G401.6 (cell line): ENCODE results near the gene BNC2.

Source experiments
- FAIRE-seq: peaks from 2 replicates; lab custom pipeline; 2012; peaks lifted over from hg19 to GRCh38; lab: Jason Lieb, UNC

The BNC2 gene

DNA sequence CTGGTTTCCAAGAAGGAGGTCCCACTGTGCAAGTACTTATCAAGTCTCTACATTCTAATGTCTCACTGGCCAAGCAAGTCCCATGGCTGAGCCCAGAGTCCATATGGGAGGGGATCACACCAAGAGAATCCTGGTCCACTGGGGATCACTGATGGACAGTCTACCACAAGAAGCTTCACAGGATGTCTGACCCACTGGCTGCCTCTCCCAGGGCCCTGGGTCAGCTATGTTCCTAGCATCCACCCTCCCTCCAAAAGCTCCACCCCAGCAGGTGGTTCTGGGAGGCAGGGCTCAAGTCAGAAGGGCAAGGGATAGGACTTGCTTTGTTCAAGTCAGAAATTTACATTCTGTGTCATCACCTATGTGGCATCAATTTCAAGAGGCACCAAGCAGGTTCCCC, 508.5 kb downstream of the BNC2 start:
- no peak for FAIRE-seq

- no peak for FAIRE-seq
Measured at GRCh38 chr9:16361118-16361517, 509.4 kb downstream of the BNC2 start.

DNA sequence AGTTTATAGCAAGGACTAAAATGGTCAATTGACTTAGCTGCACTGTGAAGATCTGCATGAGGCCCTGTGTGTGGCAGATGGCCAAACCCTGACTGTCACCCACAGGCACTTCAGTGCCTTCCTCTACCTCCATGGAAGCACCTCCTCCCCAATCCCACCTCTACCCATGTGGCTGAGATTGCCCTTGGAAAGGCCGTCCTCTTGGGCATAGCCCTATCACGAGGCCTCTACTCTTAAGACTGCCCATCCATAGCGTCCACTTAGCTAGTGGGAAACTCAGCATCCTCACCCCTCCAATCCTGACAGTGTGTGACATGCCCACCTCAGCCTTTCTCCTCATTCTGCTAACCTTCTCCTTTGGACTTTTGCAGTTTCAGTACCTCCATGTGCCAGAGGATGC, 510.2 kb downstream of the BNC2 start:
- FAIRE-seq: no peak
